ENCODE data around the gene RRAS. TPM values are rescaled to one million over a fixed set of nuclear protein-coding genes. Genes with fewer than 3 reads are reported as not detected.
"Not testable (repeated sequence)": the region's sequence is repeated elsewhere in the genome, so short reads cannot be mapped to it uniquely, and the experiment has no call there.

Gene RRAS
- total RNA-seq, 2 donors from 2014 or later = 11.3 to 13.5 TPM

DNA sequence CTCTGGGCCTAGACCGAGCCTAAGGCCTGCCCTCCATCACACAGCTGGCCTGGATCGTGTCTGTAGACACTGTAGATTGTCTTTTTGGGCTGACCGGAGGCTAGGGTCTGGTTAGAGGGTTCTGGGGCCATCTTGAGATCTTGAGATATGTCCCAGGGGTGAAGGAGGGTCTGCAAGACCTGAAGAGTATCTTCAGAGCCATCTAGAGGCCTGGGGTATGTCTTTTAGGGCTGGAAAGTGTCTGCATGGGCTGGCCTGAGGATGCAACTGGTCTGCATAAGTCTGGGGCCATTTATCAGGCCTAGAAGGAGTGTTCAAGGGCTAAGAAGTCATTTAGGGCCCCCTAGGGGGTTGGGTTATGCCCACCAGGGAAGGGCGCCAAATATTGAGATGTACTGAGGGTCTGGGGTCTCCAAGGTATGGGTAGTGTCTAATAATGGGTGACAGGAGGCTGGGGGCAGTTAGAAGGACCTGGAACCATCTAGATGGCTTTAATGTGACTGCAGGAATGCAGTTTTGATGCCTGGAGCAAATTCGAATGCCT is 2.6 kb upstream of the RRAS start:
- Mint-ChIP-seq H3K4me1 (ENCODE audit: low read depth) (peaks cover 70% of the 10 kb centered on the region), H3K9me3 (no peaks in the 10 kb centered on the region), H3K27me3 (ENCODE audit: low read depth) (peaks cover 6% of the 10 kb centered on the region), H3K36me3 (ENCODE audit: insufficient read depth in 2 of 2) (peaks cover 1 to 7% of the 10 kb centered on the region in 2 donors), H3K4me3 (peak overlapping the region; percentile 99 to 100), H3K27ac (peak overlapping the region; percentile 99)
- no peak for ATAC-seq (replicated peaks in 1 of 2)
- no peak for DNase-seq

- Mint-ChIP-seq H3K27ac (peak within 1 kb of the TSS; percentile 99), H3K27me3 (ENCODE audit: low read depth) (peaks cover 6% of the 10 kb centered on the region), H3K9me3 (no peaks in the 10 kb centered on the region), H3K36me3 (ENCODE audit: insufficient read depth in 2 of 2) (peaks cover 1 to 7% of the 10 kb centered on the region in 2 donors), H3K4me3 (peak within 1 kb of the TSS; percentile 99 to 100), H3K4me1 (ENCODE audit: low read depth) (peaks cover 71% of the 10 kb centered on the region)
- peak; percentile 73 to 75 for ATAC-seq (replicated peaks in 1 of 2)
- DNase-seq = peak; percentile 100
These were observed 1.9 kb upstream of the RRAS start, which contains the start of gene SCAF1 for GRCh38 chr19:49641688-49642491. Gene SCAF1 (plus strand): TSS chr19:49642209. CDS start chr19:49645027, 2,818 bp downstream.

DNA sequence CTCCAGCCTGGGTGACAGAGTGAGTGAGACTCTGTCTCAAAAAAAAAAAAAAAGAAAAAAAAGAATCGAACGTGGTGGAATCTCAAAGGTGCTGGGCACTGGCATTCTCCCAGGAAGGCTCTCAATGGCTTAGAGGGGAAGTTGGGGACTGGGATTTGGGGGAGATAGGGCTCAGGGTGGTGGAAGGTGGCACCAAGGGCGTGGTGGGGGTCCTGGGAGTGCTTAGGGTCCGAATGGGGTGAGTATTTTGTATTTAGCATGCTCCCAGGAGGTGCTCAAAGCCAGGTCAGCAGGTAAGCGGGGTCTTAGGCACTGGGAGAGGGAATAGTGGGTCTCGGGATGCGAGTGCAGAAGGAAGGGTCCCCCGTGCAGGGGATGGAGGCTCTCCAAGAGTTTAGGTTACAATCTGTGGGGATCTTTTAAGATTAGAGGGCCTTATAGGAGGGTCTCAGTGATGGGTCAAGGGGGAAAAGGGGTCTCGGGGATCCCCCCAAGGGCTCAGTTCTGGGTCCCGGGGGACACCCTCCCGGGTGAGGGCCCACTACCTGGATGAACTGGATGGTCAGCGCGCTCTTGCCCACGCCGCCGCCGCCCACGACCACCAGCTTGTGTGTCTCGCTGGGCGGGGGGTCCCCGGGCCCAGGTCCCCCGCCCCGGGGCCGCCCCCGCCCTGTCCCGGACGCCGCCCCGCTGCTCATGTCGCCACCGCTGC is 386 bp downstream of the RRAS start:
- Mint-ChIP-seq H3K27me3 (ENCODE audit: low read depth) (peaks cover 6% of the 10 kb centered on the region), H3K36me3 (ENCODE audit: insufficient read depth in 2 of 2) (peaks cover 1 to 2% of the 10 kb centered on the region in 2 donors), H3K4me3 (peak overlapping the region; percentile 99 to 100), H3K4me1 (ENCODE audit: low read depth) (peaks cover 62% of the 10 kb centered on the region), H3K9me3 (no peaks in the 10 kb centered on the region), H3K27ac (no peak overlapping the region)
- ATAC-seq (replicated peaks in 1 of 2) (no peak), DNase-seq (no peak)

- Mint-ChIP-seq H3K27me3 (ENCODE audit: low read depth) (peaks cover 6% of the 10 kb centered on the region), H3K9me3 (no peaks in the 10 kb centered on the region), H3K27ac (peak overlapping the region; percentile 27), H3K36me3 (ENCODE audit: insufficient read depth in 2 of 2) (peaks cover 0 to 1% of the 10 kb centered on the region in 2 donors), H3K4me1 (ENCODE audit: low read depth) (peaks cover 47% of the 10 kb centered on the region), H3K4me3 (peak overlapping the region; percentile 70 to 100)
- DNase-seq = peak in 1 of 2 donors; percentile 14
- ATAC-seq (replicated peaks in 1 of 2) = no peak
These were observed 1.9 kb downstream of the RRAS start for GRCh38 chr19:49637821-49638738.

- Mint-ChIP-seq H3K9me3 (no peaks in the 10 kb centered on the region), H3K4me3 (no peak overlapping the region), H3K36me3 (ENCODE audit: insufficient read depth in 2 of 2) (peaks cover 0 to 1% of the 10 kb centered on the region in 2 donors), H3K27me3 (ENCODE audit: low read depth) (peaks cover 6% of the 10 kb centered on the region), H3K27ac (no peak overlapping the region), H3K4me1 (ENCODE audit: low read depth) (peaks cover 41% of the 10 kb centered on the region)
- DNase-seq = no peak
- ATAC-seq (replicated peaks in 1 of 2) = no peak
These were observed 3.6 kb downstream of the RRAS start for GRCh38 chr19:49636233-49636932.

DNA sequence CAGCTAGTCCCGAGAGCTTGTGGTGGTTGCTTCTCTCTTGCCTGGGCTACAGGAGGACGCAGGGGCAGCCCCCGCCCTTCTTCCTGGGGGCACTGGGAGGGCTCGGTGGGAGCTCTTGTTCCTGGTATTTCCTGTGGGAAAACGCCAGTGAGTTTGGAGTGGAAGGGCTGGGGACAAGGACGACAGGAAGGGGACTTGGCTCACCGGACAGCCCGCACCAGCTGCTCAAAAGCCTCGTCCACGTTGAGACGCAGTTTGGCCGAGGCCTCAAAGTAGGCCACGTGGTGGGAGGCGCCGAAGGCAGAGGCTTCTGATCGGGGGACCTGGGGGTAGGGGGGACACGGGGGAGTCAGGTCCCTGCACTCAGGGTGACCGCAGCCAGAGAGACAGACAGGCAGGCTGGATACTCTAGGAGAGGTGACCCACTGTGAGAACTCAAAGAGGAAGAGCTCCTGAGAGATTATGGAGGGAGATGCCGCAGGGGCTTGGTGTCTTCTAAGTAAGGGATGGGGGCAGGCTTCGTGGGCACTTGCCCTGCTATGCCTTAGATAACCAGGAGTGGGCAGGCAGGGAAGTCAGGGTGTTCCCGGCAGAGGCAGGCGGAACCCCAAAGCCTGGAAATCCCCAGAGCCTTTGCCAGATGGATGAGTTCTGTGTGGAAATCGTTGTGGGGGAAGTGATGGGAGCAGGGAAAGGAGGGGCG is 4.3 kb downstream of the RRAS start:
- DNase-seq (no peak), ATAC-seq (replicated peaks in 1 of 2) (no peak)
- Mint-ChIP-seq H3K4me3 (no peak overlapping the region), H3K9me3 (no peaks in the 10 kb centered on the region), H3K4me1 (ENCODE audit: low read depth) (peaks cover 37% of the 10 kb centered on the region), H3K27ac (no peak overlapping the region), H3K27me3 (ENCODE audit: low read depth) (peaks cover 6% of the 10 kb centered on the region), H3K36me3 (ENCODE audit: insufficient read depth in 2 of 2) (peaks cover 0 to under 1% of the 10 kb centered on the region in 2 donors)

DNA sequence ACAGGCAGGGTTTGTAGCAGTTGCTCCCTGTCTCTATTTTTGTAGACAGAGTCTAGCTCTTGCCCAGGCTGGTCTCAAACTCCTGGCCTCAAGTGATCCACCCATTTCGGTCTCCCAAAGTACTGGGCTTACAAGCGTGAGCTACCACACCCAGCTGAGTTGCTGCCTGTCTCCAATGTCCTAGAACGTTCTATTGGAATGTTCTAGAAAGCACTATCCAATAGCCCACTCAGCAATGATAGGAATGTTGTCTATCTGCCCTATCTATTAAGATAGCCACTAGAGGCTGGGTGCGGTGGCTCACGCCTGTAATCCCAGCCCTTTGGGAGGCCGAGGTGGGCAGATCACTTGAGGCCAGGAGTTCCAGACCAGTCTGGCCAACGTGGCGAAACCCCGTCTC is 6.7 kb downstream of the RRAS start:
- ATAC-seq (replicated peaks in 1 of 2); H3K27me3 Mint-ChIP-seq (ENCODE audit: low read depth); H3K27ac Mint-ChIP-seq; DNase-seq; H3K36me3 Mint-ChIP-seq (ENCODE audit: insufficient read depth in 2 of 2); H3K4me3 Mint-ChIP-seq; H3K9me3 Mint-ChIP-seq: not testable (repeated sequence)
- peaks cover 18% of the 10 kb centered on the region for H3K4me1 Mint-ChIP-seq (ENCODE audit: low read depth)

- Mint-ChIP-seq H3K27me3 (ENCODE audit: low read depth) (no peaks in the 10 kb centered on the region), H3K36me3 (ENCODE audit: insufficient read depth in 2 of 2) (peaks cover 0 to 5% of the 10 kb centered on the region in 2 donors), H3K27ac (no peak overlapping the region), H3K4me1 (ENCODE audit: low read depth) (peaks cover 11% of the 10 kb centered on the region), H3K9me3 (no peaks in the 10 kb centered on the region), H3K4me3 (no peak overlapping the region)
- ATAC-seq (replicated peaks in 1 of 2) (no peak), DNase-seq (no peak)
These were observed 7.4 kb downstream of the RRAS start for GRCh38 chr19:49632576-49632975.

- H3K36me3 Mint-ChIP-seq (ENCODE audit: insufficient read depth in 2 of 2) = peaks cover 0 to 8% of the 10 kb centered on the region in 2 donors
- H3K27ac Mint-ChIP-seq = no peak overlapping the region
These were observed 8.2 kb downstream of the RRAS start for GRCh38 chr19:49631610-49632192.

DNA sequence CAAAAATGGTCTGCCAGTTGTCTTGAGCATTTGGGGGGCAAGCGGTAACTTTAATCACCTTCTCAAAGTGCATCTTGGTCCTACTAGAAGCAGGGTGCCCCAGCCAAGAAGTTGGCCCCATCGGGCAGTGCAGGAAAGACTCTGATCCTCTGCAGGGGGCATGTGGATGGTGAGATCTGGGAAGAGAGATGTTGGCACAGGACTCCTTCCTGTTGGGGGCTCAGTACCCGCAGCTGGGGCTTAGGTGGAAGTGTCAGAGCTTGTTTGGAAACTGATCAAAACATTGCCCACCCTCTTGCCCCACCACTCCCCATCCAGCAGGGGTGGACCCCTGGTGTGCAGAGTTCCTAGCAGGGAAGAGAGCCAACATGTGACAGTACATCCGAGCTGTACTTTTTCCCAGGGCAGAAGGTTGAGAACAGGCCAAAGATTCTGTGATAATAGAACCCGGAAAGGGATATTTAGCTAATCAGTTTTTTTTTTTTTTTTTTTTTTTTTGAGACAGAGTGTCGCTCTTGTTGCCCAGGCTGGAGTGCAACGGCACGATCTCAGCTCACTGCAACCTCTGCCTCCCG is 8.8 kb downstream of the RRAS start:
- Mint-ChIP-seq H3K36me3 (ENCODE audit: insufficient read depth in 2 of 2) (peaks cover 0 to 9% of the 10 kb centered on the region in 2 donors), H3K27me3 (ENCODE audit: low read depth) (no peaks in the 10 kb centered on the region), H3K4me3 (no peak overlapping the region), H3K4me1 (ENCODE audit: low read depth) (peaks cover 9% of the 10 kb centered on the region), H3K9me3 (no peaks in the 10 kb centered on the region), H3K27ac (no peak overlapping the region)
- DNase-seq (no peak), ATAC-seq (replicated peaks in 1 of 2) (no peak)

More at GRCh38 chr19:49631610-49632192, 8.2 kb downstream of the RRAS start:
- DNase-seq = no peak
- Mint-ChIP-seq H3K9me3 (no peaks in the 10 kb centered on the region), H3K4me1 (ENCODE audit: low read depth) (peaks cover 10% of the 10 kb centered on the region), H3K4me3 (no peak overlapping the region), H3K27me3 (ENCODE audit: low read depth) (no peaks in the 10 kb centered on the region)
- no peak for ATAC-seq (replicated peaks in 1 of 2)

DNA sequence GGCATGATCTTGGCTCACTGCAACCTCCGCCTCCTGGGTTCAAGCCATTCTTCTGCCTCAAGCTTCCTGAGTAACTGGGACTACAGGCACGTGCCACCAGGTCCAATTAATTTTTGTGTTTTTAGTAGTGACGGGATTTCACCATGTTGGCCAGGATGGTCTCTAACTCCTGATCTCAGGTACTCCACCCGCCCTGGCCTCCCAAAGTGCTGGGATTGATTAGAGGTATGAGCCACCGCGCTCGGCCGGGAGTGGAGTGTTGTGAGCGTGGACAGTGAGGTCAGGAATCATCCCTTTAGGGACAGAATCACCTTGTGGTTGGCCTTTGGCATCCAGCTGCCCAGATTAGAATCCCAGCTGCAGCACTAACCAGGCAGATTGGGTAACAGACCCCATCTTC is 10.3 kb downstream of the RRAS start:
- Mint-ChIP-seq H3K36me3 (ENCODE audit: insufficient read depth in 2 of 2) (peaks cover 0 to 11% of the 10 kb centered on the region in 2 donors), H3K4me1 (ENCODE audit: low read depth) (no peaks in the 10 kb centered on the region), H3K27ac (no peak overlapping the region), H3K27me3 (ENCODE audit: low read depth) (no peaks in the 10 kb centered on the region), H3K4me3 (no peak overlapping the region), H3K9me3 (no peaks in the 10 kb centered on the region)
- DNase-seq = no peak
- no peak for ATAC-seq (replicated peaks in 1 of 2)

All from activated T-cell treated with anti-CD3 and anti-CD28 coated beads, Interleukin-2, amount 50 U/mL, for 72 hours (primary cell).